Transverse colon (tissue), 4 donors: ENCODE data around the gene ACSL4. TPM values are rescaled to one million over a fixed set of nuclear protein-coding genes. Genes with fewer than 3 reads are reported as not detected.

Experiments
- DNase-seq: peaks from one replicate; pipeline ENCODE4 v3.0.0-alpha.2; 2019
- H3K27ac ChIP-seq, 4 donors: fragments of 200-600 bp; sonication (generic); 2 replicates each; pipeline ENCODE4 v1.5.1; 2016 to 2018; ENCODE audit warnings: inconsistent platforms in 4 of 4
- H3K27me3 ChIP-seq: fragments of 200-600 bp; sonication (generic); 2 replicates; pipeline ENCODE4 v1.5.1; 2017; ENCODE audit warnings: inconsistent platforms
- H3K36me3 ChIP-seq, 4 donors: fragments of 200-600 bp; sonication (generic); 2 replicates each; pipeline ENCODE4 v1.5.1; 2017 to 2019; ENCODE audit warnings: inconsistent platforms in 4 of 4
- H3K4me1 ChIP-seq, 4 donors: fragments of 200-600 bp; sonication (generic); 2 replicates each; pipeline ENCODE4 v1.5.1; 2017 to 2020; ENCODE audit warnings: inconsistent platforms in 4 of 4
- H3K4me3 ChIP-seq, 4 donors: fragments of 200-600 bp; sonication (generic); 1 replicate in 1 of 4; 2 replicates in 3 of 4; pipeline versions ENCODE4 v1.5.1 to v1.6.1; 2017 to 2019; ENCODE audit warnings: inconsistent platforms in 4 of 4
- H3K9me3 ChIP-seq, 2 donors: fragments of 200-600 bp; sonication (generic); 2 replicates each; pipeline ENCODE4 v1.5.1; 2017 to 2019; ENCODE audit warnings: inconsistent platforms in 2 of 2
- CTCF ChIP-seq, 5 experiments: fragments of 200-600 bp in 3 of 5; fragments of 450-650 bp in 2 of 5; sonication (generic) in 3 of 5; IDR thresholded peaks; 1 replicate in 2 of 5; 2 replicates in 3 of 5; pipeline ENCODE4 v1.5.1; 2016 to 2017; ENCODE audit warnings: antibody characterized with exemption in 5 of 5, inconsistent platforms in 3 of 5, mild to moderate bottlenecking in 2 of 5, moderate library complexity in 1 of 5
- EP300 ChIP-seq: sonication (generic); formaldehyde crosslinking; IDR thresholded peaks from one replicate; pipeline ENCODE4 v1.6.1; 2017; ENCODE audit warnings: antibody characterized with exemption, low read depth
- POLR2A ChIP-seq: fragments of 450-650 bp; IDR thresholded peaks from one replicate; pipeline ENCODE4 v1.6.1; 2016; ENCODE audit warnings: antibody characterized with exemption, mild to moderate bottlenecking, moderate library complexity
- POLR2AphosphoS5 ChIP-seq, 3 donors: sonication (generic); formaldehyde crosslinking; IDR thresholded peaks; one replicate each; pipeline ENCODE4 v1.6.1; 2016; ENCODE audit warnings: antibody characterized with exemption in 3 of 3
- WGBS, 2 donors: methylation state at CpG; one replicate each; pipeline ENCODE4 v1.1.5; 2018; ENCODE audit warnings: low coverage in 1 of 2; 5-methylcytosine and 5-hydroxymethylcytosine counted together
- in situ Hi-C, 4 donors: fragments of 200-750 bp; cut with MboI; loops; one replicate each; pipeline versions ENCODE4 v1.15.0 to v1.15.1; 2017; ENCODE audit warnings: low sequenced_read_pairs in 3 of 4, low pct_ligation_motif_present in 1 of 4, low pct_unique_long_range_greater_than_20kb in 1 of 4
- intact Hi-C: fragments of 100-400 bp; cut with DNase I; formaldehyde crosslinking; loops from one replicate; pipeline ENCODE4 v1.15.1; 2023; ENCODE audit warnings: low total_unique reads
- total RNA-seq, 4 donors: library from RNA; depleted of rRNA; stranded (reverse); fragments of >200 nt; gene quantifications; one replicate each; pipeline ENCODE4 v1.1.0, GENCODE V29; 2016

ACSL4 gene
- total RNA-seq, 4 donors from 2014 or later, result 8.2 to 20.8 (median 9.6) TPM

- H3K4me1 ChIP-seq, result no peaks in the 10 kb centered on the region
- H3K4me3 ChIP-seq, result no peak overlapping the region
- TF ChIP-seq POLR2AphosphoS5 (IDR thresholded peaks at IDR 0.05) (no peak), EP300 (no peak), POLR2A (no peak), CTCF (IDR thresholded peaks at IDR 0.05) (no peak)
- no peak overlapping the region for H3K27ac ChIP-seq
- in situ Hi-C loops (no loop called here), intact Hi-C loops (no loop called here)
- H3K9me3 ChIP-seq, result no peaks in the 10 kb centered on the region
- WGBS, 2 donors, result 70% methylated on average over 3 of the region's 3 CpGs; no CpG with 5 or more reads in 1 of the 2 donors
- H3K36me3 ChIP-seq, result no peaks in the 10 kb centered on the region
- no peak for DNase-seq
- H3K27me3 ChIP-seq, result no peaks in the 10 kb centered on the region
Measured at GRCh38 chrX:109775386-109775785, 42.3 kb upstream of the ACSL4 start.

- no peaks in the 10 kb centered on the region for H3K4me1 ChIP-seq
- no peaks in the 10 kb centered on the region for H3K36me3 ChIP-seq
Measured at GRCh38 chrX:109774706-109775105, 41.6 kb upstream of the ACSL4 start.

GRCh38 chrX:109774136-109774535 is 41.1 kb upstream of the ACSL4 start:
- no peaks in the 10 kb centered on the region for H3K27me3 ChIP-seq
- no peaks in the 10 kb centered on the region for H3K9me3 ChIP-seq
- in situ Hi-C loops (no loop called here), intact Hi-C loops (loop anchor here (5.0 kb wide), 1 partner anchor 1062 kb away; no protein-coding TSS in a partner anchor)
- H3K4me3 ChIP-seq, result no peak overlapping the region
- WGBS, 2 donors, result 80 to 92% methylated on average over 1 of the region's 1 CpG
- no peak overlapping the region for H3K27ac ChIP-seq
- H3K36me3 ChIP-seq, result no peaks in the 10 kb centered on the region
- H3K4me1 ChIP-seq, result no peaks in the 10 kb centered on the region
- TF ChIP-seq CTCF (IDR thresholded peaks at IDR 0.05), result no peak
- no peak for TF ChIP-seq POLR2A
- TF ChIP-seq EP300, result no peak
- no peak for TF ChIP-seq POLR2AphosphoS5 (IDR thresholded peaks at IDR 0.05)
- no peak for DNase-seq

More at GRCh38 chrX:109774706-109775105, 41.6 kb upstream of the ACSL4 start:
- H3K27ac ChIP-seq, result no peak overlapping the region
- intact Hi-C loops (loop anchor here (5.0 kb wide), 1 partner anchor 1062 kb away; no protein-coding TSS in a partner anchor), in situ Hi-C loops (no loop called here)
- 60 to 66% methylated on average over 1 to 5 of the region's 5 CpGs for WGBS, 2 donors
- DNase-seq, result no peak
- no peak overlapping the region for H3K4me3 ChIP-seq
- no peak for TF ChIP-seq POLR2AphosphoS5 (IDR thresholded peaks at IDR 0.05)
- H3K27me3 ChIP-seq, result no peaks in the 10 kb centered on the region
- no peaks in the 10 kb centered on the region for H3K9me3 ChIP-seq

- H3K27me3 ChIP-seq, result no peaks in the 10 kb centered on the region
- H3K4me3 ChIP-seq, result no peak overlapping the region
- no peak for DNase-seq
- WGBS, 2 donors, result 79 to 96% methylated on average over 2 of the region's 2 CpGs
- no peaks in the 10 kb centered on the region for H3K4me1 ChIP-seq
- in situ Hi-C loops, result no loop called here
- intact Hi-C loops, result loop anchor here (5.0 kb wide), 1 partner anchor 1061 kb away; no protein-coding TSS in a partner anchor
- TF ChIP-seq POLR2A, result no peak
- H3K9me3 ChIP-seq, result no peaks in the 10 kb centered on the region
- H3K27ac ChIP-seq, result no peak overlapping the region
- no peaks in the 10 kb centered on the region for H3K36me3 ChIP-seq
Measured at GRCh38 chrX:109773374-109773773, 40.3 kb upstream of the ACSL4 start.

- Histone ChIP-seq H3K27ac (no peak overlapping the region), H3K27me3 (no peaks in the 10 kb centered on the region), H3K4me3 (no peak overlapping the region), H3K4me1 (no peaks in the 10 kb centered on the region), H3K36me3 (no peaks in the 10 kb centered on the region), H3K9me3 (no peaks in the 10 kb centered on the region)
- intact Hi-C loops, result loop anchor here (5.0 kb wide), 1 partner anchor 1058 kb away; no protein-coding TSS in a partner anchor
- no peak for DNase-seq
- 78% methylated on average over 2 of the region's 2 CpGs; no CpG with 5 or more reads in 1 of the 2 donors for WGBS, 2 donors
- TF ChIP-seq POLR2AphosphoS5 (IDR thresholded peaks at IDR 0.05), result no peak
- TF ChIP-seq CTCF (IDR thresholded peaks at IDR 0.05), result no peak
- no peak for TF ChIP-seq POLR2A
- no peak for TF ChIP-seq EP300
- in situ Hi-C loops, result no loop called here
Measured at GRCh38 chrX:109770780-109771179, 37.7 kb upstream of the ACSL4 start.
